ENCODE data around the gene DENND1A.

- TF ChIP-seq, protein P1, sequence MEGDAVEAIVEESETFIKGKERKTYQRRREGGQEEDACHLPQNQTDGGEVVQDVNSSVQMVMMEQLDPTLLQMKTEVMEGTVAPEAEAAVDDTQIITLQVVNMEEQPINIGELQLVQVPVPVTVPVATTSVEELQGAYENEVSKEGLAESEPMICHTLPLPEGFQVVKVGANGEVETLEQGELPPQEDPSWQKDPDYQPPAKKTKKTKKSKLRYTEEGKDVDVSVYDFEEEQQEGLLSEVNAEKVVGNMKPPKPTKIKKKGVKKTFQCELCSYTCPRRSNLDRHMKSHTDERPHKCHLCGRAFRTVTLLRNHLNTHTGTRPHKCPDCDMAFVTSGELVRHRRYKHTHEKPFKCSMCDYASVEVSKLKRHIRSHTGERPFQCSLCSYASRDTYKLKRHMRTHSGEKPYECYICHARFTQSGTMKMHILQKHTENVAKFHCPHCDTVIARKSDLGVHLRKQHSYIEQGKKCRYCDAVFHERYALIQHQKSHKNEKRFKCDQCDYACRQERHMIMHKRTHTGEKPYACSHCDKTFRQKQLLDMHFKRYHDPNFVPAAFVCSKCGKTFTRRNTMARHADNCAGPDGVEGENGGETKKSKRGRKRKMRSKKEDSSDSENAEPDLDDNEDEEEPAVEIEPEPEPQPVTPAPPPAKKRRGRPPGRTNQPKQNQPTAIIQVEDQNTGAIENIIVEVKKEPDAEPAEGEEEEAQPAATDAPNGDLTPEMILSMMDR (IDR thresholded peaks at IDR 0.05), result no peak
- no peak for TF ChIP-seq POLR2AphosphoS5 (IDR thresholded peaks at IDR 0.05)
- TF ChIP-seq POLR2A (IDR thresholded peaks at IDR 0.05), result no peak
Observed at GRCh38 chr9:123536455-123536868, 393.5 kb downstream of the DENND1A start.
